NCI-H2081 treated with DMSO at 0.1 percent for 48 hours (cell line): ENCODE results near the gene SPINDOC.
"Not testable (repeated sequence)": the region's sequence is repeated elsewhere in the genome, so short reads cannot be mapped to it uniquely, and the experiment has no call there.

Experiments
- DNase-seq: peaks from one replicate; lab custom pipeline; 2025; lab: John Stamatoyannopoulos, UW

SPINDOC gene

GRCh38 chr11:63858628-63859550 is 45.6 kb downstream of the SPINDOC start:
- DNase-seq: no peak

DNA sequence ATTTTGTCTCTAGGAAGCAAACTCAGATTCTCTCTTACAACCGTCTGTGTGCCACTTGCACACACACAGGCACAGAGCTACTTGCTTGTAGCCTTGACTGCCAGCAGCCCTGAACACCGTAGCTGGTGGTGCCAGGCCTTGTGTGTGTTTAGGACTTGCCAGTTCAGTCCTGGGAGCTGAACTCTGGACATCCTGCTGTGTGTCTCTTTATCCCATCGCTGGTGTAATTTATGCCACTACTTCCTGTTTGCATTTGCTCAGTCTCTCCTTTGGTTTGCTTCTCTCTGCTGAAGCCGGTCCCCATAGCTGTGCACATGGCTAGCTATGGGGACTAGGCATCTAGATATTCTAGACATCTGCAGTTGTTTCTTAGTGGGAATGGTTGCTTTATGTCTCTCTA is 49.7 kb downstream of the SPINDOC start:
- peak; percentile 81 for DNase-seq

- not testable (repeated sequence) for DNase-seq
Observed at GRCh38 chr11:63863620-63864019, 50.4 kb downstream of the SPINDOC start.

DNA sequence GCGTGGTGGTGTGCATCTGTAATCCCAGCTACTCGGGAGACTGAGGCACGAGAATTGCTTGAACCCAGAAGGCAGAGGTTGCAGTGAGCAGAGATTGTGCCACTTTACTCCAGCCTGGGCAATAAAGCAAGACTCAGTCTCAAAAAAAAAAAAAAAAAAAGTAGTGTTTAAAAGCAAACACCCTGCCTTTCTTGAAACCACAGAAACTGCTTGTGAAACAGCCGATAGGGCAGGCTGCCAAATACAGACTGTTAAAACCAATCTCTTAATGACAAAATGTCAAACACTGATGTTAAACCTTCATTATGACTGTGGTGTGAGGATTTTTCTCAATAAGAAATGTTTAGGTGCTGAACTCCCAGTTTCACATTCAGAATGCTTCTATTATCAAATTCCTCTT is 53.0 kb downstream of the SPINDOC start:
- no peak for DNase-seq

GRCh38 chr11:63867511-63867910 is 54.3 kb downstream of the SPINDOC start:
- no peak for DNase-seq

GRCh38 chr11:63868399-63869064 is 55.3 kb downstream of the SPINDOC start:
- no peak for DNase-seq

DNA sequence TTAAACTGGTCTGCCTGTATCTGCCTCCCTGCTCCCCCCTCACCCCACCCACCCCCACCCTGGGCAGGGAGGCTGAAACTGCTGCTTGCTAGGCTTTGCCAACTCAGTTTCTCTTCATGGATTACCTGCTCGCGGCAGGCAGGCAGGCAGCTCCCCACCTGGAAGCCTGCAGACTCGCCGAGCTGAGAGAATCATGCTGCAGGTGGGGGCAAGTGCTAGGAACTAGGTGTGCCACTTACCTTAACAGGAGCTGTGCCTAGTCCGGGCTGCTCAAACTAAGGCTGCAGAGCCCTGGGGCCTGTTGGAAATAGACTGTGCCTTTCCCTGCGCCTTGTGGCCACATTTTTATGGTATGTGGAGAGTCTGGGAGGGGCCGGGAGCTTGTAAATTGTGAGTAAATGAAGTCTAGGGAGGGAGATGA is 55.9 kb downstream of the SPINDOC start:
- no peak for DNase-seq

DNA sequence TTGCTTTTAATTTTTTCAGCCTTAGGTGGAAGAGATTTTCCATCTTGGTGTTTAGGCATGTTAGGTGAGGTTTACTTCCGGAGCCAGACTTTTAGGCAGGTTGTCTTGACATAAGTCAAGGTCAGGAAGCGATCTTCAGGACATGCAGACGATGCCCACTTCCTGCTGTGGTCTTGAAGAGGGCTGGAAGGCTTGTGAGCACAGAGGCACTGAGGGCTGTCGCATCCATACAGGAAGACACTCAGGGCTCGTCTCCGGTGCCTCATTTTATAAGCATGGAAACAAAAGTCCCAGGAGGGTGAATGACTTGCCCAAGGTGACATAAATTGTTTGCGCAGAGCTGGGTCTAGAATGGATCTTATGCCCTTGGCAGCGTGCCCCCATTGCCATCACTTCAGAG is 56.4 kb downstream of the SPINDOC start:
- no peak for DNase-seq

- no peak for DNase-seq
Observed at GRCh38 chr11:63870351-63871140, 57.3 kb downstream of the SPINDOC start.

- DNase-seq: no peak
Observed at GRCh38 chr11:63871962-63872799, 58.9 kb downstream of the SPINDOC start.

DNA sequence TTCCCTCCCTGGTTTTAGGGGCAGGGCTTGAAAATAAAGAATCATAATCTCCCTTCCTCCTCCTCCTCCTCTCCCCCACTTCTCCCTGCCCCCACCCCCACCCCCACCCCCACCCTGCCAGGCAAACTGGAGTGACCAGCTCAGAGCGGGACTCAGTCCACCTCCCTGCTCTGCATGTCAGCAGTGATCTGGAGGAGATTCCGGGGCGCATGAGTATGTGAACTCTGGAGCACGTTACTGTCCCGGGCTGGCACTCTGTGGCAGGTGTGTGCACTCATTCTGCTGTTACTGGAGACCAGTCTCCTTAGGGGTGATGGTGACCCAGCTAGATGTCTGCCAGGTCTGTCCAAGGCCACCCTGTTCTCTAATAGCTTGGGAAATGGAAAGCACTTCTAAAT is 59.5 kb downstream of the SPINDOC start:
- DNase-seq: no peak

DNA sequence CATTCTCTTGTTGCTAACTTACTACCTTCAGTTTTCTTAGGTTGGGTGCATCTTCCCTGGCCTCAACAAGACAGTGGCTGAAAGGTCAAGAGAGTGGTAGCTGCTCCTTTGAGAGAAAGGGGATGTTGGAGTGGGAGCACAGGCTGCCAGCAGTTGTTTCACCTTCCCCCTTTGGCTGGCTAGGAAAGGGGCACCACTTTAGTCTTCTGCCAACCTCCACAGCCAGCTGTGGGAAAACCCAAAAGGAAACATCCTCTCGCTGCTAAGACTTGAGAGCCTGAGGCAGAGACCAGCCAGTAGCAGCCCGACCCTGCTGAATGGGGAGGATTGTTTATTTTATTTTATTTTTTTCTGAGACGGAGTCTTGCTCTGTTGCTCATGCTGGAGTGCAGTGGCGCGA is 60.1 kb downstream of the SPINDOC start:
- no peak for DNase-seq

GRCh38 chr11:63874511-63874910 is 61.3 kb downstream of the SPINDOC start:
- no peak for DNase-seq

GRCh38 chr11:63875506-63876065 is 62.3 kb downstream of the SPINDOC start:
- DNase-seq: no peak

- DNase-seq: no peak
Observed at GRCh38 chr11:63876616-63877015, 63.4 kb downstream of the SPINDOC start.
